Hematopoietic multipotent progenitor cell treated with erythropoietin and hydrocortisone succinate and interleukin-3 and kit ligand, for 15 days (in vitro differentiated cells): ENCODE results near the gene LYPD6.

ENCODE experiments used
- DNase-seq: peaks from one replicate; pipeline ENCODE4 v3.0.0-alpha.2; 2015; ENCODE audit warnings: low spot score

Gene LYPD6

DNA sequence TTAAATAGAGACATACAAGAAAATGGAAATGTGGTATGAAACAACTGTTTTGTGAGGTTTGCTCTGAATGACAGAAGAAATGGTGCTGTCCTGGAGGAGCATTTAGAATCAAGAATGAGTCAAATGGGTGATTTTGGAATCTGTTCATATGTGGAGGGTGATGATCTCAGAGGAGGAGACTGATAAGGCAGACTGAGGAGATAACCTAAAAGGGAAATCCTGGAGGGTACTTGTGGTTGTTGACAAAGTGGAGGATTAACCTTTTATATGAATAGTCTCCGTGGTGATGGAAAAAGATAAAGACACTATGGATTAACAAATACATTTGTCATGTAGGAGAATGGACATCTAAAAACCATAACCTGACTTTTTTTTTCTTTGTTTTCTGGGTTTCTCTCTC lies 183.1 kb downstream of the LYPD6 start:
- no peak for DNase-seq
